Neural cell (in vitro differentiated cells): Measurements from ENCODE around the gene LPIN2. TPM values are rescaled to one million over a fixed set of nuclear protein-coding genes. Genes with fewer than 3 reads are reported as not detected.

Source experiments
- H2AFZ ChIP-seq: fragments of 200-600, 300-800 bp; sonication (generic), shearing (Covaris generic); 2 replicates; pipeline ENCODE4 v1.6.0; 2014; ENCODE audit warnings: low read depth, mild to moderate bottlenecking, antibody characterized with exemption, low read length, moderate library complexity
- H3F3A ChIP-seq: fragments of 200-600 bp; shearing (Covaris generic); 2 replicates; pipeline ENCODE4 v1.6.1; 2016; ENCODE audit warnings: mild to moderate bottlenecking, moderate library complexity, mixed read lengths, antibody characterized with exemption, low read length; ENCODE audit not compliant: insufficient read depth, poor library complexity, severe bottlenecking
- H3K27ac ChIP-seq: fragments of 200-600, 300-800 bp; sonication (generic), shearing (Covaris generic); 2 replicates; pipeline ENCODE4 v1.5.1; 2014; ENCODE audit warnings: mild to moderate bottlenecking, low read length, moderate library complexity
- H3K27me3 ChIP-seq: fragments of 300-800, 200-600 bp; sonication (generic), shearing (Covaris generic); 2 replicates; pipeline ENCODE4 v1.6.0; 2014; ENCODE audit warnings: mild to moderate bottlenecking, low read depth, low read length, moderate library complexity; ENCODE audit not compliant: insufficient read depth
- H3K36me3 ChIP-seq: fragments of 300-800, 200-600 bp; sonication (generic), shearing (Covaris generic); 2 replicates; pipeline ENCODE4 v1.5.1; 2014; ENCODE audit warnings: mild to moderate bottlenecking, antibody characterized with exemption, low read length, moderate library complexity; ENCODE audit not compliant: insufficient read depth
- H3K4me2 ChIP-seq: fragments of 300-800, 200-600 bp; sonication (generic), shearing (Covaris generic); 2 replicates; pipeline ENCODE4 v1.6.0; 2014; ENCODE audit warnings: mild to moderate bottlenecking, low read length
- H3K4me3 ChIP-seq: fragments of 300-800, 200-600 bp; sonication (generic), shearing (Covaris generic); 2 replicates; pipeline ENCODE4 v1.5.1; 2014; ENCODE audit warnings: mild to moderate bottlenecking, low read length, moderate library complexity
- H3K79me2 ChIP-seq: fragments of 200-600 bp; shearing (Covaris generic); replicated peaks from 2 replicates; pipeline ENCODE4 v1.6.0; 2014; ENCODE audit warnings: mild to moderate bottlenecking, low read length, moderate library complexity; ENCODE audit not compliant: insufficient read depth
- H3K9ac ChIP-seq: fragments of 300-800, 200-600 bp; sonication (generic), shearing (Covaris generic); 2 replicates; pipeline ENCODE4 v1.6.1; 2016; ENCODE audit warnings: mild to moderate bottlenecking, low read length, mixed read lengths
- H3K9me2 ChIP-seq: fragments of 200-600 bp; shearing (Covaris generic); 2 replicates; pipeline ENCODE4 v1.6.1; 2016; ENCODE audit warnings: mild to moderate bottlenecking, low read length, mixed read lengths; ENCODE audit not compliant: insufficient read depth
- H3K9me3 ChIP-seq: fragments of 200-600, 300-800 bp; sonication (generic), shearing (Covaris generic); 2 replicates; pipeline ENCODE4 v1.6.1; 2016; ENCODE audit warnings: mild to moderate bottlenecking, mixed run types, low read length, moderate library complexity, mixed read lengths
- H4K20me1 ChIP-seq: fragments of 200-600 bp; shearing (Covaris generic); 2 replicates; pipeline ENCODE4 v1.6.1; 2016; ENCODE audit warnings: mild to moderate bottlenecking, mixed run types; ENCODE audit not compliant: insufficient read depth
- MXI1 ChIP-seq: fragments of 450-650 bp; conservative IDR thresholded peaks from 2 replicates; pipeline ENCODE4 v1.6.1; 2014; ENCODE audit warnings: antibody characterized with exemption, mild to moderate bottlenecking; ENCODE audit not compliant: poor library complexity, severe bottlenecking
- POLR2AphosphoS5 ChIP-seq: IDR thresholded peaks from 2 replicates; pipeline ENCODE4 v1.6.1; 2012
- RAD21 ChIP-seq: fragments of 450-650 bp; conservative IDR thresholded peaks from 2 replicates; pipeline ENCODE4 v1.6.1; 2014; ENCODE audit warnings: antibody characterized with exemption, mild to moderate bottlenecking, moderate library complexity
- SMC3 ChIP-seq: fragments of 450-650 bp; conservative IDR thresholded peaks from 2 replicates; pipeline ENCODE4 v1.6.1; 2014; ENCODE audit warnings: antibody characterized with exemption, mild to moderate bottlenecking, moderate library complexity; ENCODE audit not compliant: poor library complexity
- TAF1 ChIP-seq: IDR thresholded peaks from 2 replicates; pipeline ENCODE4 v1.6.1; 2012; ENCODE audit warnings: low read depth
- polyA plus RNA-seq: library from polyadenylated mRNA; depleted of rRNA; stranded (reverse); fragments of >200 nt; gene quantifications from 2 replicates; pipeline ENCODE4 v1.2.3, GENCODE V29; 2014
- TF ChIP-seq, protein P1 (sequence below): fragments of 450-650 bp; IDR thresholded peaks from 2 replicates; pipeline ENCODE4 v1.5.1; 2014; ENCODE audit warnings: antibody characterized with exemption, mild to moderate bottlenecking, moderate library complexity; ENCODE audit not compliant: poor library complexity, severe bottlenecking
- TF ChIP-seq, protein P2 (sequence below): IDR thresholded peaks from 2 replicates; pipeline ENCODE4 v1.6.1; 2012; ENCODE audit warnings: borderline replicate concordance

The LPIN2 gene
- polyA plus RNA-seq, 1 donor from 2014 or later: 14.4 TPM

DNA sequence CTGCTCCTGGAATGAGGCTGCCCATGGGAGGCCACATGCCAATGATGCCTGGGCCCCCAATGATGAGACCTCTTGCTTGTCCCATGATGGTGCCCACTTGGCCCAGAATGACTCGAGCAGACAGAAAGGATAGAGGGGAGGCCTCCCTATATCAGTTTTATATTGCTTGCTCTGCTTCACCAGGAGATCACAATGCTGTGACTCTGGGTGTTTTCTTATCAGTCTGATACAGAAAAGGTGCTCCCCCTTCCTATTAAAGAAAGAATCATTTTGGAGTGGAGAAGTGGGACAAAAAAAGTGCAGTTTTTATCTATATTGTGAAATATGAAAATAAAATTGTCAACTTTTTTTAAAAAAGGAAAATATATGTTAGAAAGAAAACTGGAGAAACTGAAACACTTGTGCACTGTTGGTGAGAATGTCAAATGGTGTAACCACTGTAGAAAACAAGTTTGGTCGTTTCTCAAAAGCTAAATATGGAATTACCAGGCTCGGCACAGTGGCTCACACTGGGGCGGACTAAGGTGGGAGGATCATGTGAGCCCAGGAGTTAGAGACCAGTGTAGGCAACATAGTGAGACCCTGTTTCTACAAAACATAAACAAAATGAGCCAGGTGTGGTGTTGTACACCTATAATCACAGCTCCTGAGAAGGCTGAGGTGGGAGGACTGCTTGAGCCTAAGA is 21.8 kb downstream of the LPIN2 start:
- H3K36me3 ChIP-seq: no peaks in the 10 kb centered on the region
- H3K27ac ChIP-seq: no peak overlapping the region
- H3K9ac ChIP-seq: no peak overlapping the region
- H3F3A ChIP-seq: no peaks in the 10 kb centered on the region
- H3K27me3 ChIP-seq: no peaks in the 10 kb centered on the region
- TF ChIP-seq, protein P1, sequence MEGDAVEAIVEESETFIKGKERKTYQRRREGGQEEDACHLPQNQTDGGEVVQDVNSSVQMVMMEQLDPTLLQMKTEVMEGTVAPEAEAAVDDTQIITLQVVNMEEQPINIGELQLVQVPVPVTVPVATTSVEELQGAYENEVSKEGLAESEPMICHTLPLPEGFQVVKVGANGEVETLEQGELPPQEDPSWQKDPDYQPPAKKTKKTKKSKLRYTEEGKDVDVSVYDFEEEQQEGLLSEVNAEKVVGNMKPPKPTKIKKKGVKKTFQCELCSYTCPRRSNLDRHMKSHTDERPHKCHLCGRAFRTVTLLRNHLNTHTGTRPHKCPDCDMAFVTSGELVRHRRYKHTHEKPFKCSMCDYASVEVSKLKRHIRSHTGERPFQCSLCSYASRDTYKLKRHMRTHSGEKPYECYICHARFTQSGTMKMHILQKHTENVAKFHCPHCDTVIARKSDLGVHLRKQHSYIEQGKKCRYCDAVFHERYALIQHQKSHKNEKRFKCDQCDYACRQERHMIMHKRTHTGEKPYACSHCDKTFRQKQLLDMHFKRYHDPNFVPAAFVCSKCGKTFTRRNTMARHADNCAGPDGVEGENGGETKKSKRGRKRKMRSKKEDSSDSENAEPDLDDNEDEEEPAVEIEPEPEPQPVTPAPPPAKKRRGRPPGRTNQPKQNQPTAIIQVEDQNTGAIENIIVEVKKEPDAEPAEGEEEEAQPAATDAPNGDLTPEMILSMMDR: no peak
- TF ChIP-seq MXI1 (no peak), TAF1 (no peak), RAD21 (no peak)
- no peaks in the 10 kb centered on the region for H4K20me1 ChIP-seq
- H3K4me3 ChIP-seq: no peak overlapping the region
- H3K9me2 ChIP-seq: no peaks in the 10 kb centered on the region
- no peaks in the 10 kb centered on the region for H3K9me3 ChIP-seq
- no peak overlapping the region for H2AFZ ChIP-seq
- H3K79me2 ChIP-seq: peaks cover 4% of the 10 kb centered on the region
- H3K4me2 ChIP-seq: no peak overlapping the region

DNA sequence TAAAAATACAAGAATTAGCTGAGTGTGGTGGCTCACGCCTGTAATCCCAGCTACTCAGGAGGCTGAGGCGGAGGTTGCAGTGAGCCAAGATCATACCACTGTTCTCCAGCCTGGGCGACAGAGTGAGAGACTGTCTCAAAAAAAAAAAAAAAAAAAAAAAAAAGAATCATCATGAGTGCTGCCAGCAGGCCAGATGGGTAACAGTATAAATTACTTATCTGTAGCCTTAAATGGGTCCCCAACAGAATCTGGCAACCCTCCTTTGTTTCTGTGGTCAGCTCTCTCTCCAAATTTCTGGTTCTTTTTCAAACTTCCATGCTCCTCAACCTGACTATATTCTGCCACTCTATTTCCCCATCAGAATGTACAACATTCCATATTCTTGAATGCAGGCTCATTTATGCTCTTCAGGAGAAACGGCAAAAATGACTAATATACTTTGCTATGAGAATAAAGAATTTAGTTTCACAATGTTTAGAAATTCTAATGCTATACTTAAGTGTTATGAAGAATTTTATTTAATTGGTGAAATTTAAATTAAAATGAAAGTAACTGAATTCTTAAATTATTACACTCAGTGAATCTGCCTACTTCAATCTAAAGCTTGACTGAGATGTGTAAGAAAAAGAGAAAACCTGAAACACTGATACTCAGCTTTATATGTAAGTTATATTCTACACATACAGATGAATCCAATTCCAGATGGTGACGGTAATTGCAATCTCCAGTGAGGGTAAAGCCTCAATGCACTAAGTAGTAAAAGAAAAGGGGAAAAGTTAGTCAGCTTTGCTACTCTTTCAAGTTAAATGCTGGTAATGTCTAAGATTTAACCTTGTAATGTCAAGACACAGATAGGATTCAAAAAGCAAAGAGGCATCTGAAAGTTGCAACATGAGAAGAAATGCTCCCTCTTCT is 24.8 kb downstream of the LPIN2 start:
- H3K4me2 ChIP-seq: no peak overlapping the region
- no peaks in the 10 kb centered on the region for H3F3A ChIP-seq
- H3K27me3 ChIP-seq: no peaks in the 10 kb centered on the region
- H3K4me3 ChIP-seq: no peak overlapping the region
- H3K79me2 ChIP-seq: no peaks in the 10 kb centered on the region
- no peak overlapping the region for H2AFZ ChIP-seq
- H4K20me1 ChIP-seq: no peaks in the 10 kb centered on the region
- H3K27ac ChIP-seq: no peak overlapping the region
- no peaks in the 10 kb centered on the region for H3K9me3 ChIP-seq
- H3K36me3 ChIP-seq: no peaks in the 10 kb centered on the region
- no peaks in the 10 kb centered on the region for H3K9me2 ChIP-seq
- H3K9ac ChIP-seq: no peak overlapping the region
- no peak for TF ChIP-seq SMC3
- TF ChIP-seq POLR2AphosphoS5: no peak
- TF ChIP-seq, protein P2, sequence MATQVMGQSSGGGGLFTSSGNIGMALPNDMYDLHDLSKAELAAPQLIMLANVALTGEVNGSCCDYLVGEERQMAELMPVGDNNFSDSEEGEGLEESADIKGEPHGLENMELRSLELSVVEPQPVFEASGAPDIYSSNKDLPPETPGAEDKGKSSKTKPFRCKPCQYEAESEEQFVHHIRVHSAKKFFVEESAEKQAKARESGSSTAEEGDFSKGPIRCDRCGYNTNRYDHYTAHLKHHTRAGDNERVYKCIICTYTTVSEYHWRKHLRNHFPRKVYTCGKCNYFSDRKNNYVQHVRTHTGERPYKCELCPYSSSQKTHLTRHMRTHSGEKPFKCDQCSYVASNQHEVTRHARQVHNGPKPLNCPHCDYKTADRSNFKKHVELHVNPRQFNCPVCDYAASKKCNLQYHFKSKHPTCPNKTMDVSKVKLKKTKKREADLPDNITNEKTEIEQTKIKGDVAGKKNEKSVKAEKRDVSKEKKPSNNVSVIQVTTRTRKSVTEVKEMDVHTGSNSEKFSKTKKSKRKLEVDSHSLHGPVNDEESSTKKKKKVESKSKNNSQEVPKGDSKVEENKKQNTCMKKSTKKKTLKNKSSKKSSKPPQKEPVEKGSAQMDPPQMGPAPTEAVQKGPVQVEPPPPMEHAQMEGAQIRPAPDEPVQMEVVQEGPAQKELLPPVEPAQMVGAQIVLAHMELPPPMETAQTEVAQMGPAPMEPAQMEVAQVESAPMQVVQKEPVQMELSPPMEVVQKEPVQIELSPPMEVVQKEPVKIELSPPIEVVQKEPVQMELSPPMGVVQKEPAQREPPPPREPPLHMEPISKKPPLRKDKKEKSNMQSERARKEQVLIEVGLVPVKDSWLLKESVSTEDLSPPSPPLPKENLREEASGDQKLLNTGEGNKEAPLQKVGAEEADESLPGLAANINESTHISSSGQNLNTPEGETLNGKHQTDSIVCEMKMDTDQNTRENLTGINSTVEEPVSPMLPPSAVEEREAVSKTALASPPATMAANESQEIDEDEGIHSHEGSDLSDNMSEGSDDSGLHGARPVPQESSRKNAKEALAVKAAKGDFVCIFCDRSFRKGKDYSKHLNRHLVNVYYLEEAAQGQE: no peak
